GM23248 (cell line): ENCODE measurements around the gene PVR. TPM values are rescaled to one million over a fixed set of nuclear protein-coding genes. Genes with fewer than 3 reads are reported as not detected.

Source experiments
- DNase-seq: peaks from one replicate; pipeline ENCODE4 v3.0.0-alpha.2; 2015
- H2AFZ ChIP-seq: fragments of 200-600 bp; sonication (generic); 2 replicates; pipeline ENCODE4 v1.6.1; 2016; ENCODE audit warnings: antibody characterized with exemption
- H3F3A ChIP-seq: fragments of 200-600 bp; sonication (generic); 2 replicates; pipeline ENCODE4 v1.6.1; 2016; ENCODE audit warnings: mild to moderate bottlenecking, antibody characterized with exemption, mixed run types; ENCODE audit not compliant: insufficient read depth
- H3K27ac ChIP-seq: fragments of 200-600 bp; sonication (generic); 2 replicates; pipeline ENCODE4 v1.5.1; 2016; ENCODE audit warnings: mild to moderate bottlenecking
- H3K27me3 ChIP-seq: fragments of 200-600 bp; sonication (generic); replicated peaks from 2 replicates; pipeline ENCODE4 v1.6.1; 2016; ENCODE audit warnings: mild to moderate bottlenecking; ENCODE audit not compliant: insufficient read depth
- H3K36me3 ChIP-seq: fragments of 200-600 bp; sonication (generic); 2 replicates; pipeline ENCODE4 v1.6.1; 2016; ENCODE audit warnings: low read depth, mild to moderate bottlenecking
- H3K4me1 ChIP-seq: fragments of 200-600 bp; sonication (generic); 2 replicates; pipeline ENCODE4 v1.6.1; 2016; ENCODE audit warnings: mild to moderate bottlenecking; ENCODE audit not compliant: insufficient read depth
- H3K4me2 ChIP-seq: fragments of 200-600 bp; sonication (generic); one replicate; pipeline ENCODE4 v1.6.1; 2016; ENCODE audit warnings: mild to moderate bottlenecking; ENCODE audit not compliant: unreplicated experiment
- H3K4me3 ChIP-seq: fragments of 200-600 bp; sonication (generic); 2 replicates; pipeline ENCODE4 v1.5.1; 2016; ENCODE audit warnings: mild to moderate bottlenecking
- H3K79me2 ChIP-seq: fragments of 200-600 bp; sonication (generic); 2 replicates; pipeline ENCODE4 v1.6.1; 2016; ENCODE audit warnings: mild to moderate bottlenecking; ENCODE audit not compliant: insufficient read depth
- H3K9ac ChIP-seq: fragments of 200-600 bp; sonication (generic); 2 replicates; pipeline ENCODE4 v1.6.1; 2016; ENCODE audit warnings: mild to moderate bottlenecking
- H3K9me2 ChIP-seq: fragments of 200-600 bp; sonication (generic); 2 replicates; pipeline ENCODE4 v1.6.1; 2016; ENCODE audit warnings: mixed run types, mild to moderate bottlenecking, moderate library complexity; ENCODE audit not compliant: insufficient read depth
- H3K9me3 ChIP-seq: fragments of 200-600 bp; sonication (generic); one replicate; pipeline ENCODE4 v1.6.1; 2017; ENCODE audit warnings: low read depth
- H4K20me1 ChIP-seq: fragments of 200-600 bp; sonication (generic); 2 replicates; pipeline ENCODE4 v1.6.0; 2016; ENCODE audit not compliant: insufficient read depth
- EZH2 ChIP-seq: fragments of 200-600 bp; sonication (generic); IDR thresholded peaks from 2 replicates; pipeline ENCODE4 v1.6.1; 2018; ENCODE audit warnings: antibody characterized with exemption, mild to moderate bottlenecking; ENCODE audit not compliant: insufficient read depth, poor library complexity, severe bottlenecking
- EZH2phosphoT487 ChIP-seq: fragments of 200-600 bp; sonication (generic); IDR thresholded peaks from 2 replicates; pipeline ENCODE4 v1.6.1; 2018; ENCODE audit warnings: antibody characterized with exemption, moderate library complexity, mild to moderate bottlenecking, low read depth; ENCODE audit not compliant: insufficient read depth
- WGBS, 2 experiments: methylation state at CpG; one replicate each; pipeline ENCODE4 v1.1.6; 2015 to 2017; ENCODE audit warnings: low lambda C conversion rate in 2 of 2, low coverage in 1 of 2; ENCODE audit errors: missing lambda C conversion rate in 2 of 2; 5-methylcytosine and 5-hydroxymethylcytosine counted together
- in situ Hi-C: fragments of 300-500 bp; cut with MboI; formaldehyde crosslinking; loops from 2 replicates; pipeline ENCODE4 v1.15.0; 2020
- polyA plus RNA-seq: library from polyadenylated mRNA; unstranded; fragments of >200 nt; fragmentation: Nextera tagmentation; extraction: Ambion mirVana; gene quantifications from 2 replicates; pipeline ENCODE4 v1.2.1, GENCODE V29; 2016
- total RNA-seq: library from RNA; depleted of rRNA; stranded (reverse); fragments of >200 nt; shearing (Covaris generic); gene quantifications from 2 replicates; pipeline ENCODE4 v1.2.3, GENCODE V29; 2014

PVR gene
- total and polyA plus RNA-seq, 2 experiments from 2014 or later, result 58.8 to 148 TPM

- no peaks in the 10 kb centered on the region for H3K36me3 ChIP-seq
- peak; percentile 93 for DNase-seq
- H3K4me3 ChIP-seq, result no peak overlapping the region
- peak overlapping the region; percentile 27 for H3K4me2 ChIP-seq
- H2AFZ ChIP-seq, result peak overlapping the region; percentile 32; the same call in 1 of the 2 replicates
- H3K4me1 ChIP-seq, result 0 out of 2 replicates have a peak, but pooled peaks cover 6% of the 10 kb centered on the region
- no peaks in the 10 kb centered on the region for H3K9me3 ChIP-seq
- no peaks in the 10 kb centered on the region for H4K20me1 ChIP-seq
- TF ChIP-seq EZH2 (no peak), EZH2phosphoT487 (0 out of 2 replicates have a peak, but pooled peaks have one; percentile 73)
- no peaks in the 10 kb centered on the region for H3K79me2 ChIP-seq
- H3K27me3 ChIP-seq, result no peaks in the 10 kb centered on the region
- in situ Hi-C loops, result no loop called here
- 39 to 44% methylated on average over 24 to 25 of the region's 25 CpGs for WGBS, 2 experiments
- peak overlapping the region; percentile 31 for H3K9ac ChIP-seq
- peaks cover 9% of the 10 kb centered on the region; the same call in 1 of the 2 replicates for H3F3A ChIP-seq
- peak overlapping the region; percentile 59 for H3K27ac ChIP-seq
- no peaks in the 10 kb centered on the region for H3K9me2 ChIP-seq
Measured at GRCh38 chr19:44684892-44685863, 41.5 kb downstream of the PVR start.

- no peaks in the 10 kb centered on the region for H3K36me3 ChIP-seq
- H4K20me1 ChIP-seq, result no peaks in the 10 kb centered on the region
- H3K27ac ChIP-seq, result peak overlapping the region; percentile 59; the same call in 1 of the 2 replicates
- H3K79me2 ChIP-seq, result no peaks in the 10 kb centered on the region
- H3F3A ChIP-seq, result peaks cover 9% of the 10 kb centered on the region; the same call in 1 of the 2 replicates
- H3K27me3 ChIP-seq, result no peaks in the 10 kb centered on the region
- no peaks in the 10 kb centered on the region for H3K9me3 ChIP-seq
- H3K4me3 ChIP-seq, result no peak overlapping the region
- 86 to 91% methylated on average over 4 of the region's 4 CpGs for WGBS, 2 experiments
- in situ Hi-C loops, result no loop called here
- TF ChIP-seq EZH2, result no peak
- H3K9ac ChIP-seq, result no peak overlapping the region
- no peak overlapping the region for H3K4me2 ChIP-seq
- H3K9me2 ChIP-seq, result no peaks in the 10 kb centered on the region
- 0 out of 2 replicates have a peak, but pooled peaks cover 6% of the 10 kb centered on the region for H3K4me1 ChIP-seq
- peak; percentile 25 for DNase-seq
- no peak overlapping the region for H2AFZ ChIP-seq
Measured at GRCh38 chr19:44685877-44686276, 42.2 kb downstream of the PVR start.

- Histone ChIP-seq H3K4me3 (no peak overlapping the region), H3K4me2 (no peak overlapping the region), H3K9me2 (no peaks in the 10 kb centered on the region), H3K27me3 (no peaks in the 10 kb centered on the region), H3K4me1 (peaks cover 9% of the 10 kb centered on the region; the same call in 1 of the 2 replicates), H3K27ac (no peak overlapping the region), H3K9me3 (no peaks in the 10 kb centered on the region), H2AFZ (no peak overlapping the region), H3K9ac (no peak overlapping the region), H3K79me2 (no peaks in the 10 kb centered on the region), H3F3A (peaks cover 9% of the 10 kb centered on the region; the same call in 1 of the 2 replicates), H3K36me3 (no peaks in the 10 kb centered on the region), H4K20me1 (no peaks in the 10 kb centered on the region)
- no peak for DNase-seq
- in situ Hi-C loops, result no loop called here
- WGBS, 2 experiments, result 92 to 98% methylated on average over 4 of the region's 4 CpGs
- TF ChIP-seq EZH2 (no peak), EZH2phosphoT487 (no peak)
Measured at GRCh38 chr19:44686896-44687295, 43.2 kb downstream of the PVR start.

- Histone ChIP-seq H3K36me3 (no peaks in the 10 kb centered on the region), H3K4me1 (peaks cover 10% of the 10 kb centered on the region; the same call in 1 of the 2 replicates), H3F3A (peaks cover 9% of the 10 kb centered on the region; the same call in 1 of the 2 replicates), H3K9me2 (no peaks in the 10 kb centered on the region), H2AFZ (no peak overlapping the region), H4K20me1 (no peaks in the 10 kb centered on the region), H3K9ac (no peak overlapping the region), H3K9me3 (no peaks in the 10 kb centered on the region), H3K27me3 (no peaks in the 10 kb centered on the region), H3K79me2 (no peaks in the 10 kb centered on the region), H3K4me2 (no peak overlapping the region), H3K4me3 (no peak overlapping the region), H3K27ac (no peak overlapping the region)
- in situ Hi-C loops, result no loop called here
- no peak for DNase-seq
- WGBS, 2 experiments, result 90 to 95% methylated on average over 7 of the region's 7 CpGs
- TF ChIP-seq EZH2phosphoT487 (no peak), EZH2 (no peak)
Measured at GRCh38 chr19:44687888-44688287, 44.2 kb downstream of the PVR start.
